HG02852 (cell line): ENCODE data around the gene C1orf226.

Experiments
- ATAC-seq: cut with Tn5 transposase; IDR thresholded peaks from one replicate; pipeline ENCODE4 v1.9.1; 2021; ENCODE audit warnings: mild to moderate bottlenecking, moderate library complexity; ENCODE audit not compliant: unreplicated experiment

Gene C1orf226

GRCh38 chr1:162365284-162366020 is 16.1 kb upstream of the C1orf226 start:
- ATAC-seq, result no peak

GRCh38 chr1:162366149-162366548 is 15.4 kb upstream of the C1orf226 start:
- no peak for ATAC-seq

GRCh38 chr1:162366671-162367070 is 14.9 kb upstream of the C1orf226 start:
- no peak for ATAC-seq

DNA sequence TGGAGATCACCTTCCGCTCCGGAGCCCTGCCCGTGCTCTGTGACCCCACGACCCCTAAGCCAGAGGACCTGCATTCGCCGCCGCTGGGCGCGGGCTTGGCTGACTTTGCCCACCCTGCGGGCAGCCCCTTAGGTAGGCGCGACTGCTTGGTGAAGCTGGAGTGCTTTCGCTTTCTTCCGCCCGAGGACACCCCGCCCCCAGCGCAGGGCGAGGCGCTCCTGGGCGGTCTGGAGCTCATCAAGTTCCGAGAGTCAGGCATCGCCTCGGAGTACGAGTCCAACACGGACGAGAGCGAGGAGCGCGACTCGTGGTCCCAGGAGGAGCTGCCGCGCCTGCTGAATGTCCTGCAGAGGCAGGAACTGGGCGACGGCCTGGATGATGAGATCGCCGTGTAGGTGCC is 14.5 kb upstream of the C1orf226 start:
- no peak for ATAC-seq

DNA sequence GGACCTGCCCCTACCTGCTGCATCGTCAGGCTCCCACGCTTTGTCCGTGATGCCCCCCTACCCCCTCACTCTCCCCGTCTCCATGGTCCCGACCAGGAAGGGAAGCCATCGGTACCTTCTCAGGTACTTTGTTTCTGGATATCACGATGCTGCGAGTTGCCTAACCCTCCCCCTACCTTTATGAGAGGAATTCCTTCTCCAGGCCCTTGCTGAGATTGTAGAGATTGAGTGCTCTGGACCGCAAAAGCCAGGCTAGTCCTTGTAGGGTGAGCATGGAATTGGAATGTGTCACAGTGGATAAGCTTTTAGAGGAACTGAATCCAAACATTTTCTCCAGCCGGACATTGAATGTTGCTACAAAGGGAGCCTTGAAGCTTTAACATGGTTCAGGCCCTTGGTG is 13.8 kb upstream of the C1orf226 start:
- no peak for ATAC-seq

DNA sequence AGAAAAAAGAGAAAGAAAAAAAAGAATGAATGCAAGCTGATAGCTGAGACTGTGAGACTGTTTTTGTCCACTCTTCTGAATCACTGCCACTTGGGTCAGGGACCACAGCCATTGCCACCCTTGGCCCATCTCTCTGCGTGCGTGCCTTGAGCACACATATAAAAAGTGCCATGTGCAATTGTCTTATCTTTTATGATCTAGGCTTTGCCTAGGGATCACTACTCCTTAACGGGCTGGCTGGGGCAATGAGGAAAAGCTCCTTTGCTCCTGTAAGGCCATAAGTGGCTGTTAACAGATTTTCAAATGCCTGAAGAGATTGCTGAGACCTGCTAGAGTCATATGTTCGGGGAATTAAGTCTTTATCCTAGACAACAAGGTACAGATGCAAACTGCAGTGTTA is 13.1 kb upstream of the C1orf226 start:
- ATAC-seq, result no peak

DNA sequence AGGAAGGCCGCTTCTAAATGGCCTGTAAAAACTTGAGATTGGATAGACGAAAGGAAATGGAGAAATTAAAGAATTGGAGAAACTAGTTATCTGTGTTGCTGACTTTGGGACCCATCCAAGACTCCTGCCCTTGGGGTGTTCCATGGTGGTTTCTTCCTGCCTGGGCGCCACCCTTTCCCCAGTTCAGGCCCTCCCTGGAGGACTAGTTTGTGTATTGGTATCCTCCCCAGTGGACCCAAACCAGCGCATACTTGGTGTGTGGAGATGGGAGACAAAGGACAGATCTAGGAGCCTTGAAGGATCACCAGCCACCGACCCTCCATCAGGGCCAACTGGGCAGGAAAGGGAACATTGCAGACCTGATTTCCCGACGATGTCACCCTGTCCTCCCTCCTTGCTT is 12.0 kb upstream of the C1orf226 start:
- no peak for ATAC-seq

- ATAC-seq, result no peak
Measured at GRCh38 chr1:162370161-162370560, 11.4 kb upstream of the C1orf226 start.

- no peak for ATAC-seq
Measured at GRCh38 chr1:162370721-162371120, 10.8 kb upstream of the C1orf226 start.

- ATAC-seq, result no peak
Measured at GRCh38 chr1:162371611-162372010, 9.9 kb upstream of the C1orf226 start.

- no peak for ATAC-seq
Measured at GRCh38 chr1:162372159-162373071, 9.1 kb upstream of the C1orf226 start.

DNA sequence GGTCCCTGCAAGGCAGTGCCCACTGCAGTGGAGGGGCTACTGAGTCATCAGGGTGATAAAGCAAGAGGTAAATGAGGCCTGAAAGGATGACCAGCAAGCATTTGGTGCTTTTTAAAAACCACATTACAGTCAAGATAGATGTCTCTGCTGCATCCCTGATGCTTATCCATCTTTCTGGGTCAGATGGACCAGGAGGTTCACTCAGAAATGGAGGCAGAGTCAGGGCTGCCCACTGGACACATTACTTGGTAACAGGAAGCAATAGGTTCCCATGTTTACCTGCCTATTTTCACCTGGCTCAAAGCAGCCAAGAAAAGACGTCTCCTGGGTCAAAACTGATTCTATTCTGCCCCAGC is 8.5 kb upstream of the C1orf226 start:
- no peak for ATAC-seq

DNA sequence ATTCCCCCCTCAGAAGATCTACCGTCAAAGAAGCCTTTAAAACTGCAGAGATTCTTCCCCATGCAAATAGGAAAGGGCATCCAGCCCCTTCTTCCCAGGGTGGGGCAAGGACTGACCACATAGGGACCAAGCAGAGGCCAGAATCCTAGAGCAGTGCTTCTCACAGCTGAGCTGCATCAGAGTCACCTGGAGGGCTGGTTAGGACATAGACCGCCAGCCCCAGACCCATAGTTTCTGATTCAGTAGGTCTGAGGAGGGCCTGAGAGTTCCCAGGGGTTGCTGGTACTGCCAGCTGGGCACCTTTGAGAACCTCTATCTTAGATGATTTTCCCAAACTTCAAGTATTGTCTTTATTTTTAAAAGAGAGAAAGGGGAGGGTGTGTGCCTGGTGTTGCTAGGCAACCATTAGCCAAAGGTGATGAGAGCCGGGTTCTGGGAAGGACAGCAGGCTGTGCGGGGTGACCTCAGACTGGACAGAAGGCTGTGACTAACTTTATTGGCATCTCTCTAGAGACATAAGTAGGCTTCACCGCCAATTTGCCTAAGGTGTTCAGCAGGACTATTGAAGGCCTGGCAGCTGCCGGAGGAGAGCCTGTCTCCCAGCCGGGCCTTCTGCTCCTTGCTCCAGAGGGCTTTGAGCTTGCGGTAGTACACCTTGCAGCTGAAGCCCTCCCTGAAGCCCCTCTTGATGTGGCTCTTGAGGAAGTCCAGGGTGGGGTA is 7.8 kb upstream of the C1orf226 start:
- ATAC-seq, result no peak

DNA sequence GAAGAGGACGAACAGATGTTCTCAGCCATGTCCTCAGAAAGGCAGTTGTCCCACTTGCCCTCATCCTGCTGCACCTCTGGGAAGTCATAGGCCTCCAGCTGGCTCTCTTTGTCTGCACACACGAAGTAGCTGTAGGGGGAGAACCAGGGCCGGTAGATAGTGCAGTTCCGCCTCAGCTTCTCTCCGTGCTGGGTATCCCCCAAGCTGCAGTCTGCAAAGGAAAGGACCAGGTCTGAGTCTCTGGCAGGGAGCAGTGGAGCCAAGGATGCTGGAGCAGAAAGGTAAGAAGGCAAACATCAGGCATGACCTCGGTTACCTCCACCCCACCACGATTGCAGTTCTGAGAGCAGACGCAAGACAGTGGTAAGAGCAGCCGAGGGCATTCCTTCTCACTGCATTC is 7.1 kb upstream of the C1orf226 start:
- no peak for ATAC-seq

- no peak for ATAC-seq
Measured at GRCh38 chr1:162375463-162375862, 6.1 kb upstream of the C1orf226 start.

GRCh38 chr1:162376691-162377090 is 4.8 kb upstream of the C1orf226 start, which contains the start of gene SPATA46:
SPATA46 (minus strand) TSS chr1:162376854; CDS start chr1:162376790, 64 bp downstream.
- ATAC-seq, result no peak

DNA sequence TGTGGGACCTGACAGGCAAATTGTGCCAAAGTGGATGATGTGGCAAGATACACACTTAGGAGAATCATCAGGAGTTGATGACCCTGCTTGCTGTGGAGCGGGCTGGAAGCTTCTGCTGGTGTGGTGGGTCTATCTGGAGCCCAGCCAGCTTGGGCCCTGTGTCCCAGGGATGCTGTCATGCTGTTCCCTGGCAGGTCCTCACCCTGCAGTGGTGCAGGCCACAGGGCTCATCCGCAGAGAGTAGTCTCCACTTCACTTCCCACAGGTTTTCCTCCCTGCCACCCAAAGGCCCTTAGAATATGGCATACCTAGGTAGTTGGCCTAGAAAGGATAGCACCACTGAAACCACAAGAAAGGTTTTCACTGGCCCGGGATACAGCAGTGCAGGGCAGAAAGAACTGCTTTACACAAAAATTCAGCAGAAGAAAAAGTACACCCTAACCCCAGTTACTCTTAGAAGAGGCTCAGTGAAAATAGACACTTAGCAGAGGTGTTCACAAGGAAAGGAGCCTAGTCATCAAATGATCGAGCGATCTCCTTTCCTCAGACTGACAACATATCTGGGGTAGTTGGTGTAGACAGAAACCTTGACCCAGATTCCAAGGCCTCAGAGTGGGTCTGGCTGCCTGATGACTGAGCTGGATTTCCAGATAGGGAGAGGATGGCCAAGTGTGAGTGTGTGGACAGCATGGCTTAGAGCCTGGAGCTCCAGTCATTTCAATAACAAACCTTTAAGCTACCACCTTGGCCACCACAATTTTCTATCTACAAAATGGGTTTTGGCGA is 1.3 kb upstream of the C1orf226 start:
- ATAC-seq, result no peak

DNA sequence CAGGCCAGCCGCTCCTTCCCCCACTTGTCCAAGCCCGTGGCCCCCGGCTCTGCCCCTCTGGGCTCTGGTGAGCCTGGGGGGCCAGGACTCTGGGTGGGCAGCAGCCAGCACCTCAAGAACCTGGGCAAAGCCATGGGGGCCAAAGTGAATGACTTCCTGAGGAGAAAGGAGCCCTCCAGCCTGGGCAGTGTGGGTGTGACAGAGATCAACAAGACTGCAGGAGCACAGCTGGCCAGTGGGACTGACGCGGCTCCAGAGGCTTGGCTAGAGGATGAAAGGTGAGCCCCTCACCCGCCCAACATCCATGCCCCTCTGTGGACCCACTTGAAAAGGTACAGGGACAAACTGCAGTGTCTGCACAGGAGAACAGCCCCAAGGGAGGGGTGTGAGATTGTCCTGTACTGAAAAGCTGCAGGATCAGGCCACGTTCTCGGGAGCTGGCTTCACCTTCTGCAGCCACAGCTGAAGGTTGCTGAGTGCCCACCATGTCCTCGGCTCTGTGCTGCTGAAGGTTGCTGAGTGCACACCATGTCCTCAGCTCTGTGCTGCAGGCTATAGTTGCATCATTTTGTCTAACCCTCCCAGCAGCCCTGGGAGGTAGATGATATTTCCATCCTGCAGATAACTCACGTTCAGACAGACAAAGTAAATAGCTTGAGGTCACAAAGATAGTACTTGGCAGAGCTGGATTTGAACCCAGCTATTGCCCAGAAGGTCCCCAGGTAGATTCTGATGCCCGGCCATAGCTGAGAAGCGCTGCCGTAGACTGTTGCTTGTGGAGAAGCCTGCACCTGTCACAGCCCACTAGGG is 618 bp downstream of the C1orf226 start:
- no peak for ATAC-seq

DNA sequence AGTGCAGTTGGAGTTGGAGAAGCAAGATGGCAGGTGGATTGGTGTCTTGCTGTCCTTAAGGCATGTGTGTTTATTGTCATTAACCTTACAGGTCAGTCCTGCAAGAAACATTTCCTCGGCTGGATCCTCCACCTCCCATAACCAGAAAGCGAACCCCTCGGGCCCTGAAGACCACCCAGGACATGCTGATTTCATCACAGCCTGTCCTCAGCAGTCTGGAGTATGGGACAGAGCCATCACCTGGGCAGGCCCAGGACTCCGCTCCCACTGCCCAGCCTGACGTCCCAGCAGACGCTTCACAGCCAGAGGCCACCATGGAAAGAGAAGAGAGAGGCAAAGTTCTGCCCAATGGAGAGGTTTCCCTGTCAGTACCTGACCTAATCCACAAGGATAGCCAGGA is 1.6 kb downstream of the C1orf226 start:
- ATAC-seq, result no peak

GRCh38 chr1:162383516-162383915 is 2.0 kb downstream of the C1orf226 start:
- ATAC-seq, result no peak
